Measurements from ENCODE around the gene HDAC4.

The HDAC4 gene

GRCh38 chr2:239138610-239139009 lies 262.2 kb downstream of the HDAC4 start:
- no peaks in the 10 kb centered on the region for H3K79me2 ChIP-seq (ENCODE audit: insufficient read depth, low read length)

GRCh38 chr2:239137898-239138283 lies 262.9 kb downstream of the HDAC4 start:
- TF ChIP-seq EZH2 (IDR thresholded peaks at IDR 0.05; ENCODE audit: borderline replicate concordance, low read length) = no peak
- no peak for TF ChIP-seq CTCF (IDR thresholded peaks at IDR 0.05; ENCODE audit: low read length)
- Histone ChIP-seq H3K4me3 (ENCODE audit: low read depth, low read length, poor library complexity, severe bottlenecking) (no peak overlapping the region), H3K9me3 (ENCODE audit: low read length) (no peaks in the 10 kb centered on the region), H4K20me1 (ENCODE audit: insufficient read depth, low read length) (no peaks in the 10 kb centered on the region), H3K9me2 (ENCODE audit: low read depth, low read length) (no peaks in the 10 kb centered on the region), H3K36me3 (ENCODE audit: insufficient read depth, low read length) (no peaks in the 10 kb centered on the region), H3K27ac (ENCODE audit: low read depth, low read length, poor library complexity, severe bottlenecking) (no peak overlapping the region), H2AFZ (ENCODE audit: low read length) (no peak overlapping the region), H3K79me2 (ENCODE audit: insufficient read depth, low read length) (no peaks in the 10 kb centered on the region), H3K4me1 (ENCODE audit: insufficient read depth, low read length, severe bottlenecking) (no peaks in the 10 kb centered on the region), H3K27me3 (ENCODE audit: insufficient read depth, low read length) (no peaks in the 10 kb centered on the region), H3K9ac (ENCODE audit: low read length) (no peak overlapping the region), H3F3A (ENCODE audit: insufficient read depth, low read length) (no peaks in the 10 kb centered on the region), H3K4me2 (ENCODE audit: low read length) (no peak overlapping the region)

More at GRCh38 chr2:239138610-239139009, 262.2 kb downstream of the HDAC4 start:
- no peak overlapping the region for H3K27ac ChIP-seq (ENCODE audit: low read depth, low read length, poor library complexity, severe bottlenecking)
- H3K27me3 ChIP-seq (ENCODE audit: insufficient read depth, low read length) = no peaks in the 10 kb centered on the region
- no peak overlapping the region for H3K4me3 ChIP-seq (ENCODE audit: low read depth, low read length, poor library complexity, severe bottlenecking)
- TF ChIP-seq EZH2 (IDR thresholded peaks at IDR 0.05; ENCODE audit: borderline replicate concordance, low read length) = no peak
- TF ChIP-seq CTCF (IDR thresholded peaks at IDR 0.05; ENCODE audit: low read length) = no peak
- no peaks in the 10 kb centered on the region for H3K36me3 ChIP-seq (ENCODE audit: insufficient read depth, low read length)
- no peaks in the 10 kb centered on the region for H3K4me1 ChIP-seq (ENCODE audit: insufficient read depth, low read length, severe bottlenecking)
- no peaks in the 10 kb centered on the region for H4K20me1 ChIP-seq (ENCODE audit: insufficient read depth, low read length)
- no peaks in the 10 kb centered on the region for H3F3A ChIP-seq (ENCODE audit: insufficient read depth, low read length)
- H3K9me2 ChIP-seq (ENCODE audit: low read depth, low read length) = no peaks in the 10 kb centered on the region
- H3K9me3 ChIP-seq (ENCODE audit: low read length) = no peaks in the 10 kb centered on the region
- no peak overlapping the region for H3K4me2 ChIP-seq (ENCODE audit: low read length)
- H2AFZ ChIP-seq (ENCODE audit: low read length) = no peak overlapping the region
- no peak overlapping the region for H3K9ac ChIP-seq (ENCODE audit: low read length)

- H3K9me2 ChIP-seq (ENCODE audit: low read depth, low read length) = no peaks in the 10 kb centered on the region
- H3K79me2 ChIP-seq (ENCODE audit: insufficient read depth, low read length) = no peaks in the 10 kb centered on the region
- H3K27me3 ChIP-seq (ENCODE audit: insufficient read depth, low read length) = no peaks in the 10 kb centered on the region
- no peak overlapping the region for H3K27ac ChIP-seq (ENCODE audit: low read depth, low read length, poor library complexity, severe bottlenecking)
- H2AFZ ChIP-seq (ENCODE audit: low read length) = no peak overlapping the region
- no peak overlapping the region for H3K9ac ChIP-seq (ENCODE audit: low read length)
- no peaks in the 10 kb centered on the region for H3K4me1 ChIP-seq (ENCODE audit: insufficient read depth, low read length, severe bottlenecking)
- no peak overlapping the region for H3K4me2 ChIP-seq (ENCODE audit: low read length)
- no peaks in the 10 kb centered on the region for H4K20me1 ChIP-seq (ENCODE audit: insufficient read depth, low read length)
- H3F3A ChIP-seq (ENCODE audit: insufficient read depth, low read length) = no peaks in the 10 kb centered on the region
- H3K9me3 ChIP-seq (ENCODE audit: low read length) = no peaks in the 10 kb centered on the region
- TF ChIP-seq EZH2 (IDR thresholded peaks at IDR 0.05; ENCODE audit: borderline replicate concordance, low read length) = no peak
- TF ChIP-seq CTCF (IDR thresholded peaks at IDR 0.05; ENCODE audit: low read length) = no peak
- no peak overlapping the region for H3K4me3 ChIP-seq (ENCODE audit: low read depth, low read length, poor library complexity, severe bottlenecking)
- no peaks in the 10 kb centered on the region for H3K36me3 ChIP-seq (ENCODE audit: insufficient read depth, low read length)
Measured at GRCh38 chr2:239137165-239137897, 263.5 kb downstream of the HDAC4 start.
